HepG2 (cell line): Measurements from ENCODE around the gene MGAT2. TPM values are rescaled to one million over a fixed set of nuclear protein-coding genes. Genes with fewer than 3 reads are reported as not detected.

Source experiments
- FOXP4 ChIP-seq: sonication (generic); formaldehyde crosslinking; IDR thresholded peaks from 2 replicates; pipeline ENCODE4 v1.4.0; 2020; ENCODE audit warnings: missing genetic modification reagents
- HOXA5 ChIP-seq: sonication (generic); formaldehyde crosslinking; IDR thresholded peaks from 2 replicates; pipeline ENCODE4 v1.4.0; 2020; ENCODE audit warnings: missing genetic modification reagents
- MLX ChIP-seq: IDR thresholded peaks from 2 replicates; pipeline ENCODE4 v1.6.1; 2016
- PAXIP1 ChIP-seq: sonication (generic); formaldehyde crosslinking; conservative IDR thresholded peaks from 2 replicates; pipeline ENCODE4 v1.4.0; 2020; ENCODE audit warnings: mild to moderate bottlenecking, missing genetic modification reagents, moderate library complexity
- PITX1 ChIP-seq: sonication (generic); formaldehyde crosslinking; IDR thresholded peaks from 2 replicates; pipeline ENCODE4 v1.5.1; 2020; ENCODE audit warnings: mild to moderate bottlenecking, missing genetic modification reagents
- PRMT3 ChIP-seq: sonication (generic); formaldehyde crosslinking; IDR thresholded peaks from 2 replicates; pipeline ENCODE4 v1.8.1; 2022; ENCODE audit warnings: low read depth, mild to moderate bottlenecking, moderate library complexity, missing genetic modification reagents, borderline replicate concordance
- STAT6 ChIP-seq: sonication (generic); formaldehyde crosslinking; IDR thresholded peaks from 2 replicates; pipeline ENCODE4 v1.4.0; 2020; ENCODE audit warnings: missing genetic modification reagents, mild to moderate bottlenecking, borderline replicate concordance
- TBX3 ChIP-seq: fragments of 450-650 bp; IDR thresholded peaks from 2 replicates; pipeline ENCODE4 v1.6.1; 2017; ENCODE audit warnings: antibody characterized with exemption, mild to moderate bottlenecking, inconsistent platforms, borderline replicate concordance
- THAP8 ChIP-seq: sonication (generic); formaldehyde crosslinking; IDR thresholded peaks from 2 replicates; pipeline ENCODE4 v1.5.1; 2020; ENCODE audit warnings: missing genetic modification reagents, mild to moderate bottlenecking, borderline replicate concordance
- ZFP36L2 ChIP-seq: sonication (generic); formaldehyde crosslinking; IDR thresholded peaks from 2 replicates; pipeline ENCODE4 v1.4.0; 2020; ENCODE audit warnings: missing genetic modification reagents
- ZNF224 ChIP-seq: sonication (generic); formaldehyde crosslinking; IDR thresholded peaks from 2 replicates; pipeline ENCODE4 v1.5.0; 2020; ENCODE audit warnings: mild to moderate bottlenecking, missing genetic modification reagents
- ZNF264 ChIP-seq: sonication (generic); formaldehyde crosslinking; IDR thresholded peaks from 2 replicates; pipeline ENCODE4 v1.4.0; 2020; ENCODE audit warnings: missing genetic modification reagents
- ZNF317 ChIP-seq: sonication (generic); formaldehyde crosslinking; IDR thresholded peaks from 2 replicates; pipeline ENCODE4 v1.5.0; 2020; ENCODE audit warnings: mild to moderate bottlenecking, missing genetic modification reagents
- ZNF414 ChIP-seq: sonication (generic); formaldehyde crosslinking; IDR thresholded peaks from 2 replicates; pipeline ENCODE4 v1.5.0; 2020; ENCODE audit warnings: missing genetic modification reagents
- ZNF530 ChIP-seq: sonication (generic); formaldehyde crosslinking; IDR thresholded peaks from 2 replicates; pipeline ENCODE4 v1.5.0; 2020; ENCODE audit warnings: low read depth, mild to moderate bottlenecking, missing genetic modification reagents
- ZNF660 ChIP-seq: sonication (generic); formaldehyde crosslinking; IDR thresholded peaks from 2 replicates; pipeline ENCODE4 v1.5.1; 2020; ENCODE audit warnings: mild to moderate bottlenecking, low read depth, missing genetic modification reagents, borderline replicate concordance
- ZNF740 ChIP-seq: sonication (generic); formaldehyde crosslinking; IDR thresholded peaks from 2 replicates; pipeline ENCODE4 v1.4.0; 2020; ENCODE audit warnings: missing genetic modification reagents
- ZNF75D ChIP-seq: sonication (generic); formaldehyde crosslinking; IDR thresholded peaks from 2 replicates; pipeline ENCODE4 v1.8.1; 2023; ENCODE audit warnings: missing genetic modification reagents, mild to moderate bottlenecking, borderline replicate concordance
- ZNF816 ChIP-seq: sonication (generic); formaldehyde crosslinking; IDR thresholded peaks from 2 replicates; pipeline ENCODE4 v1.8.0; 2022; ENCODE audit warnings: missing genetic modification reagents, mild to moderate bottlenecking, borderline replicate concordance
- polyA plus RNA-seq, 8 experiments: library from polyadenylated mRNA; depleted of rRNA in 3 of 8; stranded (reverse) in 7 of 8; unstranded in 1 of 8; fragments of >200 nt; fragmentation: Illumina TruSeq in 4 of 8; extraction: Trizol in 4 of 8; gene quantifications; 2 replicates each; pipeline versions ENCODE4 v1.2.1 to v1.2.3, GENCODE V29; 2011 to 2016; ENCODE audit warnings: low read depth in 4 of 8, missing spikeins in 1 of 8, mixed read lengths in 1 of 8; ENCODE audit not compliant: insufficient read depth in 1 of 8
- total RNA-seq, 5 experiments: library from RNA; depleted of rRNA; stranded (reverse); fragments of >200 nt; fragmentation: Illumina TruSeq; extraction: Trizol; gene quantifications; 2 replicates each; pipeline ENCODE4 v1.2.3, GENCODE V29; 2016; ENCODE audit warnings: low read depth in 1 of 5

The MGAT2 gene
- total and polyA plus RNA-seq, 2 of the 13 experiments (the other 11 are each of a cell fraction or from before 2014, with no cell fraction given) = 12.9 to 51.9 TPM

- TF ChIP-seq PRMT3 (CRISPR knock-in tag) (no peak), ZNF660 (CRISPR knock-in tag) (no peak), ZNF317 (CRISPR knock-in tag) (peak; percentile 73; the same call in 1 of the 2 replicates), TBX3 (peak; percentile 58; the same call in 1 of the 2 replicates), PITX1 (CRISPR knock-in tag) (peak; percentile 87), ZNF224 (CRISPR knock-in tag) (0 out of 2 replicates have a peak, but pooled peaks have one; percentile 76), ZNF530 (no peak), HOXA5 (CRISPR knock-in tag) (no peak), ZNF740 (no peak), STAT6 (CRISPR knock-in tag) (peak; percentile 87; the same call in 1 of the 2 replicates), PAXIP1 (CRISPR knock-in tag) (peak; percentile 93), MLX (CRISPR knock-in tag) (peak; percentile 94), ZNF816 (CRISPR knock-in tag) (peak; percentile 55; the same call in 1 of the 2 replicates), ZNF264 (peak; percentile 94), THAP8 (CRISPR knock-in tag) (no peak), ZNF414 (0 out of 2 replicates have a peak, but pooled peaks have one; percentile 47), FOXP4 (CRISPR knock-in tag) (peak; percentile 96), ZNF75D (CRISPR knock-in tag) (no peak), ZFP36L2 (CRISPR knock-in tag) (no peak)
Measured at GRCh38 chr14:49641697-49642129, 21.1 kb downstream of the MGAT2 start (continued).
